ENCODE data around the gene RAB40B. TPM values are rescaled to one million over a fixed set of nuclear protein-coding genes. Genes with fewer than 3 reads are reported as not detected.
"Not testable (repeated sequence)": the region's sequence is repeated elsewhere in the genome, so short reads cannot be mapped to it uniquely, and the experiment has no call there.

The RAB40B gene
- total RNA-seq, 1 donor from 2014 or later = 27.6 TPM

GRCh38 chr17:82668024-82668630 is 30.4 kb downstream of the RAB40B start:
- DNase-seq (ENCODE audit: low spot score) = no peak

- DNase-seq (ENCODE audit: low spot score) = no peak
These were observed 30.9 kb downstream of the RAB40B start for GRCh38 chr17:82667668-82668000.

GRCh38 chr17:82666931-82667667 is 31.4 kb downstream of the RAB40B start:
- DNase-seq (ENCODE audit: low spot score) = no peak

- DNase-seq (ENCODE audit: low spot score) = no peak
These were observed 32.6 kb downstream of the RAB40B start for GRCh38 chr17:82665891-82666290.

GRCh38 chr17:82665217-82665616 is 33.3 kb downstream of the RAB40B start:
- no peak for DNase-seq (ENCODE audit: low spot score)

- DNase-seq (ENCODE audit: low spot score) = no peak
These were observed 33.8 kb downstream of the RAB40B start for GRCh38 chr17:82664701-82665182.

DNA sequence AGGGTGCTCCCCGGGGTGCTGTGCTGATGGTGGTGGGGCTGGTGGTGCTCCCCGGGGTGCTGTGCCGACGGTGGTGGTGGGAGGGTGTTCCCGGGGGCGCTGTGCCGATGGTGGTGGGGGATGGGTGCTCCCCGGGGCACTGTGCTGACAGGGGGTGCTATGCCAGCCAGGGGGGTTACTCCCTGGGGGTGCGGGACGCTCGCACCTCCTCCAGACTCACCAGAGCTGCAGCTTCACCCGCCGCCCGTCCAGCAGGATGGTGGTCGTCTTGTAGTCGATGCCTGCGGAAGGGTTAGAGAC is 34.3 kb downstream of the RAB40B start:
- DNase-seq (ENCODE audit: low spot score) = no peak

GRCh38 chr17:82663381-82664275 is 34.9 kb downstream of the RAB40B start:
- DNase-seq (ENCODE audit: low spot score) = no peak

DNA sequence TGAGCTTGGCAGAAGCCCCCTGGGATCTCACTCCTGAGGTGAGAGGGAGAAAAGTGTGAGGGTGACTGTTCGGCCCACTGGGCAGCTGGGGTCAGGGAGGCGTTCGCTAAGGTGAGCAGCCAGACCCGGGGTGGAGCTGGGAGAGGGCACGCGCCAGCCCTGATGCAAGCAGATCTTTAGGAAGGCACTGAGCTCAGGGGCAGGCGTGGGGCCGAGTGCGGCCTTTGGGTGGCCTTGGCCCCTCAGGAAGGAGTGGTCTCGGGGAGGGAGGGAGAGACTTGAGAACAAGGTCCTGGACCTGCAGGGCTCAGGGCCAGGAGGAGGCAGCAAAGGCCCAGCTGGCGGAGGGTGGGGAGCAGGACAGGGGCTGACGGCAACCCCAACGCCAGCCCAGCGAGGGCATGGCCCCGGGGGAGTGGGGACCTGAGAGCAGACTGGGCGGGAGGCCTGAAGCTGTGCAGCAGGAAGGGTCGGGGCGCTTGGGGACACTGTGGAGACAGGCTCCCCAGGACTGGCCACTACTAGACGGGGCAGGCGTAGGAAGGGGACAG is 35.7 kb downstream of the RAB40B start:
- no peak for DNase-seq (ENCODE audit: low spot score)

DNA sequence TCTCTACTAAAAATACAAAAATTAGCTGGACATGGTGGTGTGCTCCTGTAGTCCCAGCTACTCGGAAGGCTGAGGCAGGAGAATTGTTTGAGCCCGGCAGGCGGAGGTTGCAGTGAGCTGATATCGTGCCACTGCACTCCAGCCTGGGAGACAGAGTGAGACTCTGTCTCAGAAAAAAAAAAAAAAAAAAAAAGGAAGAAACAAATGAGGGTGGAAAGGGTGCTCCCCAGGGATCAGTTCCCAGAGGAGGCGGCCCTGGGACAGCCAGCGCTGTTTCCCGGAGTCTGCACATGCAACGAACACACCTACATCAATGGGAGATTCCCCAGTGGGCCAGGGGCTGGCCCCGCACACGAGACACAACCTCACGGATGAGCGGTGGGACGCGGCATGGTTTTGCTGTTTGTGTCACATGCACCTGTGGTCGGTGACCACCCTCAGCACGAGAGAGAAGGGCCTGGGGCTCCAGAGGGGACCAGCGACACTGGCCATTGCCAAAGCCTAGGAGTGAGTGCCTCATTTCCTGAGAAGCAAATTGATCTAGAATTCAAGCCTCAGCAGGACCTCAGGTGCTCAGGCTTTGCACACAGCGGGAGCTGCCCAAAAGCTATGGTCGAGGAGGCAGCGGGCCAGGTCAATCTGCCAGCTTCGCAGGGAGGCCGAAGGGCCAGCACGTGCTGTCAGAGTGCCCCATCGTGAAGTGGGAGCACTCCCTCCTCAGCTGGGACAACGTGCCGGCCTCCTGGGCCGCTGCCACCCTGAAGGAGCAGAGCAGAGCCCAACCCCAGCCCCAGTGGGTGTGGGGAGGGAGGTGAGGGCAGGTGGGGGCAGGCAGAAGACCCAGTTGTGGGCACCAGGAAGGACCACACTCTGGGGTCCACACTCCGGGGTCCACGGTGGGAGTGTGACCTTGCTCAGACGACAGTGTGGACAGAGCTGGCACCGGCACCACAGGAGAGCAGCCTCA is 36.5 kb downstream of the RAB40B start:
- no peak for DNase-seq (ENCODE audit: low spot score)

DNA sequence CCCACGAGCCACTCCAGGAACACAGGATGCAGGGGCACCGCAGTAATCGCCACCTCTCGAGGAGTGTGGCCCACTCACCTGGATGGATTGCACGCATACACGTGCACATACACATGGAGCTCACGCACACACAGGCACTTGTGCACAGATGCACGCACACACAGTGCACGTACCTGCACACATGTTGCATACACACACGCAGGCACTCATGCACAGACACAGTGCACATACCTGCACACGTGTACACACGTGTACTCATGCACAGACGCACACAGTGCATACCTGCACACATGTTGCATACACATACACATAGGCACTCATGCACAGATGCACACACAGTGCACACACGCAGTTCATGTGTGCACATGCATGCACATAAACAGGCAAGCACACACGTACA is 38.6 kb downstream of the RAB40B start:
- no peak for DNase-seq (ENCODE audit: low spot score)

- no peak for DNase-seq (ENCODE audit: low spot score)
These were observed 39.6 kb downstream of the RAB40B start for GRCh38 chr17:82658796-82659452.

GRCh38 chr17:82658331-82658730 is 40.2 kb downstream of the RAB40B start:
- DNase-seq (ENCODE audit: low spot score) = no peak

GRCh38 chr17:82657926-82658325 is 40.6 kb downstream of the RAB40B start:
- no peak for DNase-seq (ENCODE audit: low spot score)

DNA sequence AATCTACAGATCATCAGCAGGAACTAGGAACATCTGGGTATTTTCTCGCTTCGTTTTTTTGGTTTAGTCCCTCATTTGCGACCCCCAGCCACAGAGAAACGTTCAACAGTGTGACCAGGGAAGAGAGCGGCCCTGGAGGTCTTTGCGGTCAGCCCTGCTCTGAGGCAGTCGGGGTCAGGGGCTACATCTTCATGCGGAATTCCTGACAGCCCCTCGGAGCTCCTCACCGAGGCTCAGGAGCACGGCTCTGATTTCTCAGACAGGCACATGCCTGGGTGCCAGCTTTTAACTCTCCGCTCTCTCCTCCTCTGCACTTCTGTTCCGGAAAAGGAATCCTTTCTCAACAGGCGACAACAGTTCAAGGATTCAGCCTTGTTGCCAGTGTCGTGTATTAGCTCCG is 42.2 kb downstream of the RAB40B start:
- DNase-seq (ENCODE audit: low spot score) = no peak

GRCh38 chr17:82655523-82655922 is 43.0 kb downstream of the RAB40B start:
- peak; percentile 60 for DNase-seq (ENCODE audit: low spot score)

- DNase-seq (ENCODE audit: low spot score) = peak; percentile 66
These were observed 43.4 kb downstream of the RAB40B start for GRCh38 chr17:82655038-82655479.

- not testable (repeated sequence) for DNase-seq (ENCODE audit: low spot score)
These were observed 43.9 kb downstream of the RAB40B start for GRCh38 chr17:82654611-82655010.

DNA sequence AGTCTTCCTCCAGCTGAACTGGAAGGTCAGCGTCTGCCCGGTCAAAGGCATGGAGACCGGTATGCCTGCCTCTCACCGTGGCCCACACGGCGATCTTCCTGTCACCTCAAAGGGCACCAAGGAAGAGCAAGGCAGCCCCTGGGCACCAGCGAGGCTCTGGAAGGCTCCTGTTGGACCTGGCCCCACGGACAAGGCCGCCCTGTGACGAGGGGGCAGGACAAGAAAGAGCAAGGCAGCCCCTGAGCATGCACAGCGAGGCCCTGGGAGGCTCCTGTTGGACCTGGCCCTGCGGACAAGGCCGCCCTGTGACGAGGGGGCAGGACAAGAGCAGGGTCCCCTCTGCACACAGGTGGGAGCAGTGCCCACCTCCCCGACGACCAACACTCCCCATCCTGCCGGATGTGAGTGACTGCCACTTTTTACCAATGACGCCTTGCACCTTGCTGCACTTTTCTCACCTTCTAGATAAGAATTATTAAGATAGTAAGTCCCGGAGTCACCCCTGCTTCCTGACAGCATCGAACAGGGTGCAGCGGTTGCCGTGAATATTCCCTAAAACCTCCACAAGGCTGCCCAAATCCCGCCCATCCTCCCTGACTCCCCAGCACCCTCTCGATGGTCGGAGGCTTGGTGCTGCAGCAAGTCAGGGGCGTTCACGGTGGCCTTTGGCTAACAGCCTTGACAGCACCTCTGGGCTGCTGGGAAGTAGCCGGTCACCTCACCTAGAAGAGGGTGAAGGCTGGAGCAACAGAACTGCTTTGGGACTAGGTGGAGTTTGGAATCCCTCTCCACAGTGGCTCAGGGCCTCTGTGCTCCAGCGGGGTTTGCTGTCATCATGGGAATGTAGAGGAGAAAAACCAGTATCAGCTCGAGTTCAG is 44.6 kb downstream of the RAB40B start:
- no peak for DNase-seq (ENCODE audit: low spot score)

DNA sequence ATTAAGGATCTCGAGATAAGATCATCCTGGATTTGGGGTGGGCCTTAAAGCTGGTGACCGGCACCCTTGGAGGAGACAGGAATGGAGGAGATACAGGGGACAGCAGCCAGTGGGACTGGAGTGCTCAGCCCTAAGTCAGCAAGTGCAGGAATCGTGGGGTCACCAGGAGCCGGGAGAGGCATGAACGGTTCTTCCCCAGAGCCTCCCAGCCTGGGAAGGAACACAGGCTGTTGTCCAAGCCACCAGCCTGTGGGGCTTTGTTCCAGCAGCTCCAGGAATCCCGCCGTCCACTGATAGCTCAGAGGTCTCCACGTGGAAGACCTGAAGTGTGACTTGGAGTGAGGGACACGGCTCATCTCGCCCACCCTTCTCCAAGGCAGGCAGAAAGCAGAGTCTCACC is 47.8 kb downstream of the RAB40B start:
- DNase-seq (ENCODE audit: low spot score) = no peak
